ENCODE data around the gene CHST7.

- TF ChIP-seq, protein P1, sequence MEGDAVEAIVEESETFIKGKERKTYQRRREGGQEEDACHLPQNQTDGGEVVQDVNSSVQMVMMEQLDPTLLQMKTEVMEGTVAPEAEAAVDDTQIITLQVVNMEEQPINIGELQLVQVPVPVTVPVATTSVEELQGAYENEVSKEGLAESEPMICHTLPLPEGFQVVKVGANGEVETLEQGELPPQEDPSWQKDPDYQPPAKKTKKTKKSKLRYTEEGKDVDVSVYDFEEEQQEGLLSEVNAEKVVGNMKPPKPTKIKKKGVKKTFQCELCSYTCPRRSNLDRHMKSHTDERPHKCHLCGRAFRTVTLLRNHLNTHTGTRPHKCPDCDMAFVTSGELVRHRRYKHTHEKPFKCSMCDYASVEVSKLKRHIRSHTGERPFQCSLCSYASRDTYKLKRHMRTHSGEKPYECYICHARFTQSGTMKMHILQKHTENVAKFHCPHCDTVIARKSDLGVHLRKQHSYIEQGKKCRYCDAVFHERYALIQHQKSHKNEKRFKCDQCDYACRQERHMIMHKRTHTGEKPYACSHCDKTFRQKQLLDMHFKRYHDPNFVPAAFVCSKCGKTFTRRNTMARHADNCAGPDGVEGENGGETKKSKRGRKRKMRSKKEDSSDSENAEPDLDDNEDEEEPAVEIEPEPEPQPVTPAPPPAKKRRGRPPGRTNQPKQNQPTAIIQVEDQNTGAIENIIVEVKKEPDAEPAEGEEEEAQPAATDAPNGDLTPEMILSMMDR (IDR thresholded peaks at IDR 0.05; ENCODE audit: low read depth, low read length), result no peak
- TF ChIP-seq EZH2phosphoT487 (IDR thresholded peaks at IDR 0.05; ENCODE audit: low read depth), result no peak
These were observed 25.5 kb downstream of the CHST7 start for GRCh38 chrX:46599051-46599560.
